SH-SY5Y (cell line): ENCODE results near the gene UTS2R.

Experiments used
- GATA2 ChIP-seq: IDR thresholded peaks from 2 replicates; pipeline ENCODE4 v1.6.1; 2011; ENCODE audit warnings: mild to moderate bottlenecking, low read depth, low read length
- GATA3 ChIP-seq: IDR thresholded peaks from 2 replicates; pipeline ENCODE4 v1.6.1; 2011; ENCODE audit warnings: low read depth, mild to moderate bottlenecking, low read length, moderate library complexity

DNA sequence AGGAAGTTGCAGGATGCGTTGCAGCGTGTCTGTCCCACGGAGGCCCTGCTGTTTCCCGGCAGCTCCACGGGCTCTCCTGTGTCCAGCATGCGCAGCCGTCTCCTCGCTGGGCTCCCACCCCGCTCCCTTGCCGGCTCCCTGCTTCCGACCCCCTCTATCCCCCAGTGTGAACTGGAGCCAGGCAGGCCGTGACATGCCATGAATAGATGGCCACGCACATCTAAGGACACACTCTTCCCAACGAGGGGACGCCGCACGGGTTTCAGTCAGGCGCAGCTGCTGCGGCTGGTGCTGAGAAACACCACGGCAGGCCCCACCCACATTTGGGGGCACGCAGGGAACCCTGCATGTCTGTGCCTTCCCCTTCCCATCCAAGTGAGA lies 37.4 kb downstream of the UTS2R start:
- TF ChIP-seq GATA2 (no peak), GATA3 (no peak)
